Measurements from ENCODE around the gene FBXL15.
"Not testable (repeated sequence)": the region's sequence is repeated elsewhere in the genome, so short reads cannot be mapped to it uniquely, and the experiment has no call there.

Gene FBXL15

DNA sequence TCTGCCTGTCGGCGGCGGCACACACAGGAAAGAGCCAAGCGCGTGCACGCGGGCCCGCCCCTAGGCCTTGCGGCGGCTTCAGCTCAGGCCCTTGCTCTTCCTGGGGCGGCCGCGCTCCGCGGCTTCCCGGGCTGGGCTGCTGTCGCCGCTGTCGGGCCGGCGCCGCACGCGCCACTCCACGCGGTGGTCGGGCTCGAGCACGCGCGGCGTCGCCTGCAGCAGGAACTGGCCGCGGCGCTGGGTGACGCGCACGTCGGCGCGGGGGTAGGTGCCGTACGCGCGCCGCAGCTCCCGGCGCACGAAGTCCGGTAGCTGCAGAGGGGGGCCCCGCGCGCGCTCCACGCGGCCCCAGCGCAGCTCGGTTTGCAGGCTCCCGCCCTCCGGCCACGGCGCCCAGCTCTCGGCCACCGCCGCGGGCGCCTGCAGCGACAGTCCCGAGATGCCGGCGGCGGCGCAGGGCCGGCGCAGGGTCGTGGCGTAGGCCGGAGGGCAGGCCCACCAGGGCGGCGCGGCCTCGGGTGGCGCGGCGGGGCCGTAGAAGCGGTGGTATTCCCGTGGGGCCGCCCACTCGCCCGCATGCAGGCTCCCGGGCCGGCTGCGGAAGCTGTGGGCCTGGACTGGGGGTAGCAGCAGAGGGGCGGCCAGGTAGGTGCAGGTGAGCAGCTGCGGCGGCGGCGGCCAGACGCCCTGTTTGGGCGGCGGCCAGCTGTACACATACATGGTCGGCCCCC lies 29.9 kb downstream of the FBXL15 start:
- peak; percentile 96 for DNase-seq (ENCODE audit: low read depth)
- H3K4me3 ChIP-seq (ENCODE audit: low read depth, low read length): peak overlapping the region; percentile 98
- TF ChIP-seq, protein P1, sequence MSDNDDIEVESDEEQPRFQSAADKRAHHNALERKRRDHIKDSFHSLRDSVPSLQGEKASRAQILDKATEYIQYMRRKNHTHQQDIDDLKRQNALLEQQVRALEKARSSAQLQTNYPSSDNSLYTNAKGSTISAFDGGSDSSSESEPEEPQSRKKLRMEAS (IDR thresholded peaks at IDR 0.05; ENCODE audit: low read depth, low read length): peak; percentile 87
- TF ChIP-seq POLR2A (IDR thresholded peaks at IDR 0.05; ENCODE audit: extremely low read depth, insufficient read length) (peak; percentile 87), MYC (IDR thresholded peaks at IDR 0.05; ENCODE audit: low read depth, low read length) (peak; percentile 97)
- TF ChIP-seq, protein P2, sequence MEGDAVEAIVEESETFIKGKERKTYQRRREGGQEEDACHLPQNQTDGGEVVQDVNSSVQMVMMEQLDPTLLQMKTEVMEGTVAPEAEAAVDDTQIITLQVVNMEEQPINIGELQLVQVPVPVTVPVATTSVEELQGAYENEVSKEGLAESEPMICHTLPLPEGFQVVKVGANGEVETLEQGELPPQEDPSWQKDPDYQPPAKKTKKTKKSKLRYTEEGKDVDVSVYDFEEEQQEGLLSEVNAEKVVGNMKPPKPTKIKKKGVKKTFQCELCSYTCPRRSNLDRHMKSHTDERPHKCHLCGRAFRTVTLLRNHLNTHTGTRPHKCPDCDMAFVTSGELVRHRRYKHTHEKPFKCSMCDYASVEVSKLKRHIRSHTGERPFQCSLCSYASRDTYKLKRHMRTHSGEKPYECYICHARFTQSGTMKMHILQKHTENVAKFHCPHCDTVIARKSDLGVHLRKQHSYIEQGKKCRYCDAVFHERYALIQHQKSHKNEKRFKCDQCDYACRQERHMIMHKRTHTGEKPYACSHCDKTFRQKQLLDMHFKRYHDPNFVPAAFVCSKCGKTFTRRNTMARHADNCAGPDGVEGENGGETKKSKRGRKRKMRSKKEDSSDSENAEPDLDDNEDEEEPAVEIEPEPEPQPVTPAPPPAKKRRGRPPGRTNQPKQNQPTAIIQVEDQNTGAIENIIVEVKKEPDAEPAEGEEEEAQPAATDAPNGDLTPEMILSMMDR (IDR thresholded peaks at IDR 0.05; ENCODE audit: low read depth, low read length): no peak

DNA sequence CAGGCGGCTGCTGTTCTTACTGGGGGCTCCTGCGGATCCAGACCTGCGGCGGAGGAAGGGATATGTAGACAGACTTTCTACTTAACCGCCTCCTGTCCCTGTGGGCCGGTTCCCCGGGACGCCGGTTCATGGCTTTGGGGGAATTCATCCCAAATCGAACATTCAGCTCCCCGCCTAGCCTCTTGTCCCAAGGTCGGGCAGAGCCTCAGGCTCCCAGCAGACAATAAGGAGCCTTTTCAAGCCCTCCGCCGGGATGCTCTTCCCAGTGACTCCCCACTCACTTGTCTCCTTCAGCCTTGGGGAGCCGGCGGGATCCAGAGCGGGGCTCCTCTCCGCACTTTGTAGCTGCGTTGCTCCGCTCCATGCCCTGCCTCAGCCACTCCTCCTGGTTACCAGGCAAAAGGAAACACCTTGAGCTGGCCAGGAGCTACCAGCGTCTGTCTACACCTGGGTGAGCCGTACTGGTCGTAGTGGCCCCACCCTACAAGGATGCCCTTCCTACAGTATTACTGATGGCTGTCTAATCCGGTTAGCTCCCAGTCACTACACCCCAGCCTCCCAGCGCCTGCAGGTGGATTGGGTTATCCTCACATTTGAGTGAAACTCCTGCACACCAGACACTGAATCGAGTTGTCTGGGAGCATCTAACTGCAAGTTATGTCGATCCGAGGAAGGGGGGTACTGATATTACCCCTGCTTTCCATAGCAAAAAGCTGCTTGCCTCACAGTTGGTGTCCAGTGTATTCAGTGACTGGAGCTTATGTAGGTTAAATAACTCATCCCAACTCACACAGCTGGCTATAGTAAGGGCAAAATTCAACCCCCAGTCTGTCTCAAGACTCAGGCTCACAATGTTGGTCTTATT lies 30.7 kb downstream of the FBXL15 start, which contains the start of gene C10orf95:
C10orf95 (minus strand) TSS at position 439 of the 865 bp plus-strand sequence. CDS start 450 bp downstream, outside the sequence.
- no peak for DNase-seq (ENCODE audit: low read depth)
- H3K4me3 ChIP-seq (ENCODE audit: low read depth, low read length): peak within 1 kb of the TSS; percentile 81

DNA sequence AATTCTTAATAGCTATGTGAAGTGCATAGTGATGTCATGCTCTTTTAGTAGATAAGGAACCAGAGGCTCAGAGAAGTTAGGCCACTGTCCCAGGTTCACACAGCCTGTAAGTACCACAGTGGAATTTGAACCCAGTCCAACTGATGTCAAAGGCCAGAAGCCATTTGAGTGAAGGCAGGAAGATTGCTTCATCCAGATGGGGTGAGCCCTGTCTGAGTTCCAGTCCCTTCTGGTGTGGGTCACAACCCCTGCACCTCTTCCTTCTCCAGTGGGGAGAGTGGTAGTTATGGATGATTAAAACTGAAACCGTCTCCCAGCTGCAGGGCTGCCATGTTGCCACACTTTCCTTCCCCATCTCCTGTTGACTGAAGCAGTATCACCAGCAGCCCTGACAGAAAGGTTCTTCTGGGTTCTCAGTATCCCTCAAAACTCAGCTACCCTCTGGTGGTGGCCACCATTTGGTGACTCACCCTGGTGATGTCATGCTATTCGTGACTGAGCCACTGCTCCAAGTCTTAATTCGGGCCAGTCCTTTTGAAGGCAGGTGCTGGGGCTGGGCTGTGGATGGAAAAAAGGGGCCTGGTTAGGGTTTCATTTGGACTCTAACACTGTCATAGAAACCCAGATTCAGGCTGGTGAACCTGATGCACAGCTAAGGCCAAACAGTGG lies 32.2 kb downstream of the FBXL15 start:
- peak; percentile 84 for DNase-seq (ENCODE audit: low read depth)
- H3K4me3 ChIP-seq (ENCODE audit: low read depth, low read length): no peak overlapping the region
- TF ChIP-seq, protein P2 (IDR thresholded peaks at IDR 0.05; ENCODE audit: low read depth, low read length): no peak
- no peak for TF ChIP-seq POLR2A (IDR thresholded peaks at IDR 0.05; ENCODE audit: extremely low read depth, insufficient read length)
- TF ChIP-seq, protein P1 (IDR thresholded peaks at IDR 0.05; ENCODE audit: low read depth, low read length): no peak
- no peak for TF ChIP-seq MYC (IDR thresholded peaks at IDR 0.05; ENCODE audit: low read depth, low read length)

More for the DNA sequence above, 30.7 kb downstream of the FBXL15 start, which contains the start of gene C10orf95:
- TF ChIP-seq, protein P1 (IDR thresholded peaks at IDR 0.05; ENCODE audit: low read depth, low read length): no peak
- no peak for TF ChIP-seq POLR2A (IDR thresholded peaks at IDR 0.05; ENCODE audit: extremely low read depth, insufficient read length)
- TF ChIP-seq, protein P2 (IDR thresholded peaks at IDR 0.05; ENCODE audit: low read depth, low read length): no peak
- no peak for TF ChIP-seq MYC (IDR thresholded peaks at IDR 0.05; ENCODE audit: low read depth, low read length)

DNA sequence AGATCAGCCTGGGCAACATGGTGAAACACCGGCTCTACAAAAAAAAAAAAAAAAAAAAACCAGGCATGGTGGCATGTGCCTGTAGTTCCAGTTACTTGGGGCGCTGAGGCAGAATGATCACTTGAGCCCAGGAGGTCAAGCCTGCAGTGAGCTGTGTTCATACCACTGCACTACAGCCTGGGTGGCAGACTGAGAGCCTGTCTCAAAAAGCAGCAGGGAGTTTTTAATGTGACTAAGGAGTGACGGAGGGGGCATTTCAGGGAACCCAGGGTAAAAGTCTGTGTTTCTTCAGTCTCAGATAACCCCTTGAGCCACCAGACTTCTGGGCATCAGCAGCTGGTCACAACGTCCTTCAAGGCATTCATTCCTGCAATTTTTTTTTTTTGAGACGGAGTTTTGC lies 32.9 kb downstream of the FBXL15 start:
- H3K4me3 ChIP-seq (ENCODE audit: low read depth, low read length): no peak overlapping the region
- TF ChIP-seq MYC (IDR thresholded peaks at IDR 0.05; ENCODE audit: low read depth, low read length): no peak
- no peak for TF ChIP-seq POLR2A (IDR thresholded peaks at IDR 0.05; ENCODE audit: extremely low read depth, insufficient read length)
- TF ChIP-seq, protein P2 (IDR thresholded peaks at IDR 0.05; ENCODE audit: low read depth, low read length): no peak
- TF ChIP-seq, protein P1 (IDR thresholded peaks at IDR 0.05; ENCODE audit: low read depth, low read length): no peak
- DNase-seq (ENCODE audit: low read depth): no peak

DNA sequence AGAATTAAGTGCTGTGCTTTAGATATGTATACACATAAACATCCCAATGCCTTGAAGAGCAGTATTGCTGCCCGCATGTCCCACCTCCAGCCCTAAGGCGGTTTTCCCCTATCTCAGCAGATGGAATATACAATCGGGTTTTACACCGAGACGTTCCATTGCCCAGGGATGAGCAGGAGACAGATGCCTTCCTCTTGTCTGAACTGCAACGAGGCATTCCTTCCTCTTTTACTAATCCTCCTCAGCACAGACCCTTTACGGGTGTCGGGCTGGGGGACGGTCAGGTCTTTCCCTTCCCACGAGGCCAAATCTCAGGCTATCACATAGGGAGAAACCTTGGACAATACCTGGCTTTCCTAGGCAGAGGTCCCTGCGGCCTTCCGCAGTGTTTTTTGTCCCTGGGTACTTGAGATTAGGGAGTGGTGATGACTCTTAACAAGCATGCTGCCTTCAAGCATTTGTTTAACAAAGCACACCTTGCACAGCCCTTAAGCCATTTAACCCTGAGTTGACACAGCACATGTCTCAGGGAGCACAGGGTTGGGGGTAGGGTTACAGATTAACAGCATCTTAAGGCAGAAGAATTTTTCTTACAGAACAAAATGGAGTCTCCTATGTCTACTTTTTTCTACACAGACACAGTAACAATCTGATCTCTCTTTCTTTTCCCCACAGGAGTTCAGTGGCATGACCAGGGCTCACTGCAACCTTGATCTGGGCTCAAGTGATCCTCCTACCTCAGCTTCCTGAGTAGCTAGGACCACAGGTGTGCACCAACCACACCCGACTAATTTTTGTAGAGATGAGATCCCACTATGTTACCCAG lies 34.2 kb downstream of the FBXL15 start:
- H3K4me3 ChIP-seq (ENCODE audit: low read depth, low read length); DNase-seq (ENCODE audit: low read depth): not testable (repeated sequence)

Data from NB4 (cell line).